Choroid plexus epithelial cell (primary cell): Measurements from ENCODE around the gene TMEM35B.
"Not testable (repeated sequence)": the region's sequence is repeated elsewhere in the genome, so short reads cannot be mapped to it uniquely, and the experiment has no call there.

Experiments used
- DNase-seq: peaks from one replicate; pipeline ENCODE4 v3.0.0-alpha.2; 2010; ENCODE audit warnings: low read depth
- H3K4me3 ChIP-seq: 2 replicates; pipeline ENCODE4 v1.5.1; 2011; ENCODE audit warnings: low read depth, mild to moderate bottlenecking, control low read depth, low read length, moderate library complexity
- TF ChIP-seq, protein P1 (sequence below): conservative IDR thresholded peaks from 2 replicates; pipeline ENCODE4 v1.5.1; 2011; ENCODE audit warnings: low read depth, mild to moderate bottlenecking, control low read depth, inconsistent platforms, low read length, moderate library complexity

The TMEM35B gene

DNA sequence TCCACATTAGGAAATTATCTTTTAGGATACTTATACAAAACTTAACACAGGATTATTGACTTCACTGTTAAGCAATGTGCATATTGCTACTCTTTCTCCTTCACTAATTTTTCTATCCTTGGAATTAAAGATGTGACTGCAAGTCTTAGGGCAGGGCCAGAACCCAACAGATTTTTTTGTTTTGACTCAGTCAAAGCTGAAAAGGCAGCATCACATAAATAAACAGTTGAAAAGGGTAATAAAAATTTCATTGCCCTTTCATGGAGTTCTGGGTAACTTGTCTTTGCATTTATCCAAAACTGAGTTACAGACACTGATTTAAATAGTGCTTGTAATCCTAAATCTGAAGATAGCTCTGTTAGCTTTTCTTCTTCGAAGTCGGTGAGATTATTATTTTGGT is 1.9 kb upstream of the TMEM35B start:
- no peak overlapping the region for H3K4me3 ChIP-seq
- no peak for DNase-seq
- TF ChIP-seq, protein P1, sequence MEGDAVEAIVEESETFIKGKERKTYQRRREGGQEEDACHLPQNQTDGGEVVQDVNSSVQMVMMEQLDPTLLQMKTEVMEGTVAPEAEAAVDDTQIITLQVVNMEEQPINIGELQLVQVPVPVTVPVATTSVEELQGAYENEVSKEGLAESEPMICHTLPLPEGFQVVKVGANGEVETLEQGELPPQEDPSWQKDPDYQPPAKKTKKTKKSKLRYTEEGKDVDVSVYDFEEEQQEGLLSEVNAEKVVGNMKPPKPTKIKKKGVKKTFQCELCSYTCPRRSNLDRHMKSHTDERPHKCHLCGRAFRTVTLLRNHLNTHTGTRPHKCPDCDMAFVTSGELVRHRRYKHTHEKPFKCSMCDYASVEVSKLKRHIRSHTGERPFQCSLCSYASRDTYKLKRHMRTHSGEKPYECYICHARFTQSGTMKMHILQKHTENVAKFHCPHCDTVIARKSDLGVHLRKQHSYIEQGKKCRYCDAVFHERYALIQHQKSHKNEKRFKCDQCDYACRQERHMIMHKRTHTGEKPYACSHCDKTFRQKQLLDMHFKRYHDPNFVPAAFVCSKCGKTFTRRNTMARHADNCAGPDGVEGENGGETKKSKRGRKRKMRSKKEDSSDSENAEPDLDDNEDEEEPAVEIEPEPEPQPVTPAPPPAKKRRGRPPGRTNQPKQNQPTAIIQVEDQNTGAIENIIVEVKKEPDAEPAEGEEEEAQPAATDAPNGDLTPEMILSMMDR = no peak

DNA sequence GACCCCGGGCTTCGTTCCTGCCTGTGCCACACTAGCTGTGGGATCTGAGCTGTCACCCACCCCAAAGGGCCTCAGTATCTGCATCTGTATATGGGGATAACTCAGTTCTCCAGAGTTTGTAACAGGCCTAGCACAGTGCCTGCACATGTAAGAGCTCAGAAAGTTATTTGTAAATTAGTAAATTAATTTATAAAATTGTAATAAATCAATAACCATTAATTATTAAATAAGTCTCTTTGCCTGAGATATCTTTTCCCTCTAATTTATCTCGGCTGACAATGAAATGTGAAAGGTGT is 410 bp upstream of the TMEM35B start:
- DNase-seq = not testable (repeated sequence)
- H3K4me3 ChIP-seq = peak overlapping the region; percentile 78

DNA sequence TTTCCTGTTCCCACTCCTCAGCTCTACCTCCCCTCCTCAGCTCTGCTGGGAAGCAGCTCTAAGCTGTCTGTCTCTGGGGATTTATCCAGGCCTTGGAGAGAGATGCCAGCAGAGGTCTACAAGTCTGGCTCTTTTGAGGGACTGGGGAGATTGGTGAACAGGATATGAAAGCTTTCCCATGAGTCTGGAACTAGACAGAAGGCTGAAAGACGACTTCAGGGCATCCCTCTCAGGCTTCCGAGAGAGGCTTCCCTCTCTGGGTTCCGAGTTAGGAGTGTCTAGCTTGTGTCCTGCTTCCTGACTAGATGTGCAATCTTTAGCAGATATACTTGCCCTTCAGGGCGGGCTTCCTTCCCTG is 733 bp downstream of the TMEM35B start:
- peak; percentile 48 for DNase-seq
- H3K4me3 ChIP-seq = peak overlapping the region; percentile 78
- TF ChIP-seq, protein P1 = no peak

DNA sequence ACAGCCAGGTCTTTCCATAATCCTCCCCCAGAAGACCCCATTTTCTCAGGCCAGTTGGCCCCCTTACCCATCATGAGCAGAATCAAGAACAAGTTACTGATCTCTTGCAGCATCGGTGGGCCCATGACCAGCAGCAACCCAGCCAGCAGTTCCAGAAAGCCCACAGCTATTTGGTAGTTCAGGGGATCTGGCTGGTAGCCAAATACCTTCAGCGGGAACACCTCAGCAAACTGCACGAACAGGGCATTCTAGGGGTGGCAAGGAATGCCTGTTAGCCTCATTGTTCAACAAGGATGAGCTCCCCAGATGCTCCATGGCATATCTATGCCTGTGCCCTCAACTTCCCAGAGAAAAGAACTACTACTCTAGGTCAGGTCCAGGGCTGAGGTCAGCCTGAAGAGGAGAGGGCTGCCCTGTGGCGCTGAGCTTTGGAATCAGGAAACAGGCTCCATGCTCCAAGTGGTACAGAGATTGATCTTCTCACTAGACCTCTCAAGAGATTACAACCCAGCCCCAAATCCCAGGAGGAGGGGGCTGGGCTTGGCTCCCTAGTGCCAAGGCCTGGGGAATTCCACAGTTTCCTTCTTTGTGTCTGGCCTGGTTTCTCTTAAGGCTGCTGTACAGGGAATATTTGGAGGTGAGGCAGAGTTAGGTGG is 1.3 kb downstream of the TMEM35B start:
- TF ChIP-seq, protein P1 = no peak
- peak; percentile 30 for DNase-seq
- H3K4me3 ChIP-seq = peak overlapping the region; percentile 78

DNA sequence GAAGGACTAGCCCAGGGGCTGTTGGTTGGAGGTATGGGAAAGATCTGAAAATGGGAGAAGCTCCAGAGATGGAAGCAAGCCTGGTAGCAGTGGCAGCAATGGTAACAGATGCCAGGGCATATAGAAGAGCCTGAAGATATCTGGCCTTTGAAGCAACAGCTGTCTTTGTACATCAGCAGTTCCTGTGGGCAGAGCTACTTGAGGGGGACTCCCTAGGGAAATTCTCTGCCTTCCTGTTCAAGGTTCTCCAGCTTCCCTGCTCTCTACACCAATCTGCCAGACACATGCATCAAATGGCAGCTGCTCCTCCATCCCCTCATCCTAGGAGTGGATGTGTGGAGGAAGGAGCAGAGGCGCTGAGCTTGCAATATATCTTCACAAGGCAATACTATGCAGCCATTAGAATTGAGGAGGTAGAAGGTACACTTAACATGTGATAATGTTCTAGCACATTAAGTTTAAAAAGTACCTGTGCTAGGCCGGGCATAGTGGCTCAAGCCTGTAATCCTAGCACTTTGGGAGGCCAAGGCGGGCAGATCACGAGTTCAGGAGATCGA is 2.2 kb downstream of the TMEM35B start:
- H3K4me3 ChIP-seq = no peak overlapping the region
- TF ChIP-seq, protein P1 = no peak

DNA sequence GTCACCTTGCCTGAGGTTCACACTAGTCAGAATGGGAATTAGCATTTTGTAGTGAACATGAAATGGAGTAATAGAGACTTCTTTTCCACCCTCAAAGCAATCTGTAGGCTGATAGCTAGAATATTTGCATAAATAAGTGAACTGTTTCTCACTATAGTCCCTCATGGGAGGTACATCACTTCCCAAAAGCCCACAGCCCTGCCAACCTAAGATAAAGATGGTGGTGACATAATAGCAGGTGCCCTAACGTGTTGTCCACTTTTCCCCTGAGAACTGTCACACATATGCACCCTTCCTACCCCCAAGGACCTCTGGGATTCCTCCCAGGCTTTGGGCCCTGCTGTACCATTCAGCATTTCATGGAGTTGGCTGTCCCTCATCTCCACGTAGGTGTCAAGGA is 4.4 kb downstream of the TMEM35B start:
- no peak overlapping the region for H3K4me3 ChIP-seq
- DNase-seq = no peak
- TF ChIP-seq, protein P1 = no peak

More for the DNA sequence above, 2.2 kb downstream of the TMEM35B start:
- no peak for DNase-seq

DNA sequence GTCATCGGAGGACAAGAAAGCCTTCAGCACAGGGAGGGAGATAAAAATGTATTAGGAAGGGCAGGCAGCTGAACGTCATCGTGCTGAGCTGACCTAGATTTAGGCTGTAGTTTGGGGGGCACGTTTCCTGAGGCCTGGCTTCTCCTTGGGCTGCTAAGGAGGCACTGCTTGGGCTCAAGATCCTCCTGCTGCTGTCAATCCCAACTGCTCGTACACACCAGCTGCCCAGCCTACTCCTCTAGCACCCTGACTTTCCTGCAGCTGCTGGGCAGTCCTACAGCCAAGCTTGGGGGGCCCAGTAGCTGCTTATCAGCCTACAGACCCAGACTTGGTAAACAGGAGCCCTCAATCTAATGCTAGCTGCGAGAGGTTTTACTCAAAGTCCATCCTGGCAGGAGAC is 6.2 kb downstream of the TMEM35B start:
- no peak overlapping the region for H3K4me3 ChIP-seq
- no peak for DNase-seq
- TF ChIP-seq, protein P1 = no peak
